GM23338 (cell line): ENCODE results near the gene ACSBG1. TPM values are rescaled to one million over a fixed set of nuclear protein-coding genes. Genes with fewer than 3 reads are reported as not detected.

Experiments used
- ATAC-seq: fragments of 200-7000 bp; cut with Tn5 transposase; 3 replicates; pipeline ENCODE4 v1.9.1; 2020
- DNase-seq: peaks from one replicate; pipeline ENCODE4 v3.0.0-alpha.2; 2015; ENCODE audit warnings: low spot score
- H2AFZ ChIP-seq: fragments of 200-600 bp; sonication (generic); 2 replicates; pipeline ENCODE4 v1.8.0; 2016; ENCODE audit warnings: antibody characterized with exemption, mild to moderate bottlenecking, moderate library complexity
- H3F3A ChIP-seq: fragments of 200-600 bp; sonication (generic); replicated peaks from 2 replicates; pipeline ENCODE4 v1.8.0; 2017; ENCODE audit warnings: antibody characterized with exemption, mixed run types, low read depth
- H3K27ac ChIP-seq: fragments of 200-600 bp; sonication (generic); 2 replicates; pipeline ENCODE4 v1.6.1; 2016; ENCODE audit warnings: low read depth
- H3K27me3 ChIP-seq: fragments of 200-600 bp; sonication (generic); 2 replicates; pipeline ENCODE4 v1.8.0; 2016; ENCODE audit warnings: mild to moderate bottlenecking, mixed run types, moderate library complexity; ENCODE audit not compliant: insufficient read depth
- H3K36me3 ChIP-seq: fragments of 200-600 bp; sonication (generic); 2 replicates; pipeline ENCODE4 v1.8.0; 2016; ENCODE audit warnings: mild to moderate bottlenecking; ENCODE audit not compliant: insufficient read depth
- H3K4me1 ChIP-seq: fragments of 200-600 bp; sonication (generic); 2 replicates; pipeline ENCODE4 v1.8.0; 2016; ENCODE audit warnings: mild to moderate bottlenecking, moderate library complexity; ENCODE audit not compliant: insufficient read depth
- H3K4me2 ChIP-seq: fragments of 200-600 bp; sonication (generic); 2 replicates; pipeline ENCODE4 v1.7.1; 2017; ENCODE audit warnings: mixed run types
- H3K4me3 ChIP-seq: fragments of 200-600 bp; sonication (generic); 2 replicates; pipeline ENCODE4 v1.6.1; 2016; ENCODE audit warnings: mixed run types
- H3K79me2 ChIP-seq: fragments of 200-600 bp; sonication (generic); replicated peaks from 2 replicates; pipeline ENCODE4 v1.8.0; 2017; ENCODE audit warnings: mild to moderate bottlenecking; ENCODE audit not compliant: insufficient read depth
- H3K9me2 ChIP-seq: fragments of 200-600 bp; sonication (generic); 2 replicates; pipeline ENCODE4 v1.8.0; 2017; ENCODE audit not compliant: insufficient read depth
- H4K20me1 ChIP-seq: fragments of 200-600 bp; sonication (generic); replicated peaks from 2 replicates; pipeline ENCODE4 v1.8.0; 2017; ENCODE audit warnings: mild to moderate bottlenecking; ENCODE audit not compliant: insufficient read depth
- H3K27ac Mint-ChIP-seq: 2 replicates; pipeline ENCODE4 v1.8.0; 2020; ENCODE audit warnings: inconsistent platforms, mild to moderate bottlenecking, moderate library complexity, mixed read lengths
- H3K27me3 Mint-ChIP-seq: 3 replicates; pipeline ENCODE4 v1.8.0; 2022; ENCODE audit warnings: low read depth, mild to moderate bottlenecking, moderate library complexity, mixed read lengths, inconsistent platforms; ENCODE audit not compliant: insufficient read depth, poor library complexity
- H3K36me3 Mint-ChIP-seq: 3 replicates; pipeline ENCODE4 v1.8.0; 2021; ENCODE audit warnings: low read depth, mild to moderate bottlenecking, inconsistent platforms, moderate library complexity, mixed read lengths
- H3K4me1 Mint-ChIP-seq: 3 replicates; pipeline ENCODE4 v1.8.0; 2020; ENCODE audit warnings: mild to moderate bottlenecking, inconsistent platforms, mixed read lengths
- H3K4me3 Mint-ChIP-seq: 3 replicates; pipeline ENCODE4 v1.8.0; 2021; ENCODE audit warnings: moderate library complexity, mild to moderate bottlenecking, inconsistent platforms, mixed read lengths
- H3K9me3 Mint-ChIP-seq: 3 replicates; pipeline ENCODE4 v1.8.0; 2020; ENCODE audit warnings: moderate library complexity, mild to moderate bottlenecking, inconsistent platforms, mixed read lengths
- CREB1 ChIP-seq: fragments of 250-450 bp; sonication (Bioruptor Pico); IDR thresholded peaks from 2 replicates; pipeline ENCODE4 v1.5.0; 2020; ENCODE audit warnings: low read depth, mild to moderate bottlenecking, moderate library complexity
- EZH2 ChIP-seq: fragments of 200-600 bp; sonication (generic); IDR thresholded peaks from one replicate; pipeline ENCODE4 v1.8.0; 2017; ENCODE audit warnings: antibody characterized with exemption, mild to moderate bottlenecking, low read depth; ENCODE audit not compliant: unreplicated experiment
- EZH2phosphoT487 ChIP-seq: fragments of 200-600 bp; sonication (generic); IDR thresholded peaks from one replicate; pipeline ENCODE4 v1.8.1; 2018; ENCODE audit warnings: antibody characterized with exemption; ENCODE audit not compliant: unreplicated experiment
- JUNB ChIP-seq: IDR thresholded peaks from one replicate; pipeline ENCODE4 v1.6.1; 2016; ENCODE audit warnings: antibody characterized with exemption; ENCODE audit not compliant: unreplicated experiment
- NANOG ChIP-seq: IDR thresholded peaks from 2 replicates; pipeline ENCODE4 v1.6.1; 2016; ENCODE audit warnings: antibody characterized with exemption, borderline replicate concordance
- POLR2AphosphoS5 ChIP-seq: IDR thresholded peaks from 2 replicates; pipeline ENCODE4 v1.6.1; 2016; ENCODE audit warnings: antibody characterized with exemption, low read depth
- ZNF114 ChIP-seq: fragments of 250-450 bp; sonication (Bioruptor Pico); IDR thresholded peaks from 2 replicates; pipeline ENCODE4 v1.5.0; 2020; ENCODE audit warnings: mild to moderate bottlenecking, moderate library complexity
- ZNF462 ChIP-seq: fragments of 250-450 bp; sonication (Bioruptor Pico); IDR thresholded peaks from 2 replicates; pipeline ENCODE4 v1.5.0; 2020; ENCODE audit warnings: mild to moderate bottlenecking, moderate library complexity
- polyA plus RNA-seq: library from polyadenylated mRNA; unstranded; fragments of >200 nt; fragmentation: Nextera tagmentation; extraction: Ambion mirVana; gene quantifications from 2 replicates; pipeline ENCODE4 v1.2.1, GENCODE V29; 2016
- total RNA-seq: library from RNA; depleted of rRNA; stranded (reverse); fragments of >200 nt; shearing (Covaris generic); gene quantifications from 2 replicates; pipeline ENCODE4 v1.2.3, GENCODE V29; 2014

ACSBG1 gene
- total and polyA plus RNA-seq, 2 experiments from 2014 or later = 1.9 to 10.0 TPM

- H3K27me3 ChIP-seq = no peaks in the 10 kb centered on the region
- Mint-ChIP-seq H3K4me1 (no peaks in the 10 kb centered on the region), H3K9me3 (no peaks in the 10 kb centered on the region), H3K27me3 (peaks cover 2% of the 10 kb centered on the region), H3K27ac (no peak overlapping the region), H3K4me3 (no peak overlapping the region), H3K36me3 (0 out of 3 replicates have a peak, but pooled peaks cover 5% of the 10 kb centered on the region)
- ATAC-seq (no peak), DNase-seq (no peak)
- no peak overlapping the region for H3K4me2 ChIP-seq
- no peak overlapping the region for H2AFZ ChIP-seq
- no peaks in the 10 kb centered on the region; the same call in 1 of the 2 replicates for H4K20me1 ChIP-seq
- 0 out of 2 replicates have a peak, but pooled peaks cover 5% of the 10 kb centered on the region for H3K36me3 ChIP-seq
- no peak overlapping the region for H3K4me3 ChIP-seq
- no peaks in the 10 kb centered on the region for H3K4me1 ChIP-seq
- H3K9me2 ChIP-seq = no peaks in the 10 kb centered on the region
- no peak for TF ChIP-seq CREB1 (CRISPR knock-in tag)
- H3F3A ChIP-seq = no peaks in the 10 kb centered on the region
- no peak overlapping the region for H3K27ac ChIP-seq
- H3K79me2 ChIP-seq = no peaks in the 10 kb centered on the region
These were observed 48.0 kb upstream of the ACSBG1 start for GRCh38 chr15:78282324-78282723.

DNA sequence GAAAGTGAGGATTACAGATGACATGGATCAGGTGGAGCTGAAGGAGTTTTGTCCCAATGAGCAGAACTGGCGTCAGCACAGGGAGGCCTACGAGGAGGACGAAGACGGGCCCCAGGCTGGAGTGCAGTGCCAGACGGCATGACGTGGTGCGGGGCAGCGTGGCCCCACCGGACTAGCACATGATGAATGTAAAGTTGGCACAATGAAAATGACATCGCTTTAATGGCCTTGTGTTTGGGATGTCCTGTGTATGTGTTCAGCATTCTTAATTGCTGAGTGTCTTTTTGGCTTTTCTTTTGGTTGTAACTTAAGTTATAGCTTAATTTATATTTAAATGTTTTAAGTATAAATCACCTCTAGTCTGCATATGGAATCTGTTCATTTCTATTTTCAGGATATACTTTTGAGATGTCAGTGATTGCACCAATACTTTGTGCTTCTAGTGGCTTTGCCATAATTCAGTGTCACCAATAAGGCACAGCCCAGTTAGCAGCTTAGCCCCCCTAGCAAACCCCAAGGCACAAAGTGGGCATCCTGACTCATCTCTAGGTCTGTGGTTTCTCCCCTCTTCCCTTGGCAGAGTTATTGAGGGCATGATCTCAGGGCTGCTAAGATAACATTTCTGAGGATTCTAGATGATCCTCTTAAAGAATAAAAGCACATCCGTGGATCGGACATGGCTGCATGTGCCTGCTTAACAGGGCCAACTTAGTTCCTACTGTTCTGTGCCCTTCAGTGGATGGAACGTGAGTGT, 46.1 kb upstream of the ACSBG1 start:
- Mint-ChIP-seq H3K4me3 (no peak overlapping the region), H3K36me3 (0 out of 3 replicates have a peak, but pooled peaks cover 5% of the 10 kb centered on the region), H3K9me3 (no peaks in the 10 kb centered on the region), H3K27ac (no peak overlapping the region), H3K27me3 (peaks cover 2% of the 10 kb centered on the region), H3K4me1 (no peaks in the 10 kb centered on the region)
- no peak overlapping the region for H3K27ac ChIP-seq
- H3K79me2 ChIP-seq = no peaks in the 10 kb centered on the region
- DNase-seq (no peak), ATAC-seq (no peak)
- H3K27me3 ChIP-seq = no peaks in the 10 kb centered on the region
- no peaks in the 10 kb centered on the region for H3F3A ChIP-seq
- TF ChIP-seq JUNB (no peak), EZH2phosphoT487 (no peak), ZNF114 (CRISPR knock-in tag) (no peak), NANOG (no peak)
- H3K9me2 ChIP-seq = no peaks in the 10 kb centered on the region
- H3K36me3 ChIP-seq = 0 out of 2 replicates have a peak, but pooled peaks cover 5% of the 10 kb centered on the region
- H3K4me1 ChIP-seq = no peaks in the 10 kb centered on the region
- H2AFZ ChIP-seq = no peak overlapping the region
- no peak overlapping the region for H3K4me3 ChIP-seq
- no peaks in the 10 kb centered on the region for H4K20me1 ChIP-seq
- no peak overlapping the region for H3K4me2 ChIP-seq

- peak; percentile 33; the same call in 2 of the 3 replicates for ATAC-seq
- Mint-ChIP-seq H3K9me3 (no peaks in the 10 kb centered on the region), H3K4me1 (no peaks in the 10 kb centered on the region), H3K27me3 (peaks cover 2% of the 10 kb centered on the region), H3K36me3 (no peaks in the 10 kb centered on the region), H3K4me3 (no peak overlapping the region), H3K27ac (peak overlapping the region; percentile 66; the same call in 1 of the 2 replicates)
- Histone ChIP-seq H3F3A (no peaks in the 10 kb centered on the region), H3K4me3 (no peak overlapping the region), H3K4me2 (no peak overlapping the region), H3K27me3 (no peaks in the 10 kb centered on the region), H2AFZ (no peak overlapping the region), H3K27ac (no peak overlapping the region), H3K36me3 (no peaks in the 10 kb centered on the region), H3K4me1 (no peaks in the 10 kb centered on the region), H4K20me1 (no peaks in the 10 kb centered on the region), H3K9me2 (no peaks in the 10 kb centered on the region), H3K79me2 (no peaks in the 10 kb centered on the region)
- DNase-seq = no peak
- TF ChIP-seq POLR2AphosphoS5 = no peak
- no peak for TF ChIP-seq NANOG
- TF ChIP-seq ZNF462 (CRISPR knock-in tag) = no peak
- TF ChIP-seq JUNB = no peak
- no peak for TF ChIP-seq EZH2phosphoT487
- TF ChIP-seq EZH2 = no peak
These were observed 41.9 kb upstream of the ACSBG1 start for GRCh38 chr15:78276064-78276943.
